Measurements from ENCODE around the gene CEACAM16.

The CEACAM16 gene

GRCh38 chr19:44698492-44699201 lies at the start of gene CEACAM16:
TSS of gene CEACAM16 (plus strand) at chr19:44699151. CDS start at chr19:44701457, 2,306 bp downstream.
- DNase-seq (ENCODE audit: low read depth) = no peak
- TF ChIP-seq POLR2A (IDR thresholded peaks at IDR 0.05; ENCODE audit: extremely low read depth, insufficient read length) (no peak), MAX (IDR thresholded peaks at IDR 0.05; ENCODE audit: low read depth, low read length) (no peak), MYC (IDR thresholded peaks at IDR 0.05; ENCODE audit: low read depth, low read length) (no peak), CTCF (IDR thresholded peaks at IDR 0.05; ENCODE audit: low read depth, low read length) (no peak)
- H3K4me3 ChIP-seq (ENCODE audit: low read depth, low read length) = no peak within 1 kb of the TSS

GRCh38 chr19:44649578-44650145 lies 49.3 kb upstream of the CEACAM16 start:
- TF ChIP-seq CTCF (IDR thresholded peaks at IDR 0.05; ENCODE audit: low read depth, low read length) (no peak), MAX (IDR thresholded peaks at IDR 0.05; ENCODE audit: low read depth, low read length) (no peak), MYC (IDR thresholded peaks at IDR 0.05; ENCODE audit: low read depth, low read length) (no peak), POLR2A (IDR thresholded peaks at IDR 0.05; ENCODE audit: extremely low read depth, insufficient read length) (no peak)
- DNase-seq (ENCODE audit: low read depth) = no peak
- H3K4me3 ChIP-seq (ENCODE audit: low read depth, low read length) = no peak overlapping the region

GRCh38 chr19:44653343-44653742 lies 45.6 kb upstream of the CEACAM16 start:
- TF ChIP-seq MAX (IDR thresholded peaks at IDR 0.05; ENCODE audit: low read depth, low read length) = no peak
- TF ChIP-seq POLR2A (IDR thresholded peaks at IDR 0.05; ENCODE audit: extremely low read depth, insufficient read length) = no peak
- no peak overlapping the region for H3K4me3 ChIP-seq (ENCODE audit: low read depth, low read length)
- DNase-seq (ENCODE audit: low read depth) = no peak

GRCh38 chr19:44653977-44654774 lies 44.8 kb upstream of the CEACAM16 start:
- H3K4me3 ChIP-seq (ENCODE audit: low read depth, low read length) = no peak overlapping the region
- DNase-seq (ENCODE audit: low read depth) = peak; percentile 32
- no peak for TF ChIP-seq POLR2A (IDR thresholded peaks at IDR 0.05; ENCODE audit: extremely low read depth, insufficient read length)
- no peak for TF ChIP-seq MAX (IDR thresholded peaks at IDR 0.05; ENCODE audit: low read depth, low read length)
- no peak for TF ChIP-seq CTCF (IDR thresholded peaks at IDR 0.05; ENCODE audit: low read depth, low read length)
- TF ChIP-seq MYC (IDR thresholded peaks at IDR 0.05; ENCODE audit: low read depth, low read length) = no peak

GRCh38 chr19:44657211-44657921 lies 41.6 kb upstream of the CEACAM16 start:
- peak; percentile 73 for DNase-seq (ENCODE audit: low read depth)
- H3K4me3 ChIP-seq (ENCODE audit: low read depth, low read length) = no peak overlapping the region
- peak; percentile 53 for TF ChIP-seq MAX (IDR thresholded peaks at IDR 0.05; ENCODE audit: low read depth, low read length)
- peak; percentile 62 for TF ChIP-seq CTCF (IDR thresholded peaks at IDR 0.05; ENCODE audit: low read depth, low read length)
- no peak for TF ChIP-seq POLR2A (IDR thresholded peaks at IDR 0.05; ENCODE audit: extremely low read depth, insufficient read length)

Data from NB4 (cell line).